HG02678 (cell line): ENCODE data around the gene MCTP2.
A peak's percentile ranks its signal among the peaks of the same experiment; 100 is the strongest.

Source experiments
- ATAC-seq: cut with Tn5 transposase; IDR thresholded peaks from one replicate; pipeline ENCODE4 v1.9.1; 2021; ENCODE audit warnings: mild to moderate bottlenecking, moderate library complexity; ENCODE audit not compliant: unreplicated experiment

The MCTP2 gene, protein sequence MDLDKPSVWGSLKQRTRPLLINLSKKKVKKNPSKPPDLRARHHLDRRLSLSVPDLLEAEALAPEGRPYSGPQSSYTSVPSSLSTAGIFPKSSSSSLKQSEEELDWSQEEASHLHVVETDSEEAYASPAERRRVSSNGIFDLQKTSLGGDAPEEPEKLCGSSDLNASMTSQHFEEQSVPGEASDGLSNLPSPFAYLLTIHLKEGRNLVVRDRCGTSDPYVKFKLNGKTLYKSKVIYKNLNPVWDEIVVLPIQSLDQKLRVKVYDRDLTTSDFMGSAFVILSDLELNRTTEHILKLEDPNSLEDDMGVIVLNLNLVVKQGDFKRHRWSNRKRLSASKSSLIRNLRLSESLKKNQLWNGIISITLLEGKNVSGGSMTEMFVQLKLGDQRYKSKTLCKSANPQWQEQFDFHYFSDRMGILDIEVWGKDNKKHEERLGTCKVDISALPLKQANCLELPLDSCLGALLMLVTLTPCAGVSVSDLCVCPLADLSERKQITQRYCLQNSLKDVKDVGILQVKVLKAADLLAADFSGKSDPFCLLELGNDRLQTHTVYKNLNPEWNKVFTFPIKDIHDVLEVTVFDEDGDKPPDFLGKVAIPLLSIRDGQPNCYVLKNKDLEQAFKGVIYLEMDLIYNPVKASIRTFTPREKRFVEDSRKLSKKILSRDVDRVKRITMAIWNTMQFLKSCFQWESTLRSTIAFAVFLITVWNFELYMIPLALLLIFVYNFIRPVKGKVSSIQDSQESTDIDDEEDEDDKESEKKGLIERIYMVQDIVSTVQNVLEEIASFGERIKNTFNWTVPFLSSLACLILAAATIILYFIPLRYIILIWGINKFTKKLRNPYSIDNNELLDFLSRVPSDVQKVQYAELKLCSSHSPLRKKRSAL

GRCh38 chr15:94230883-94231722 is at the start of gene MCTP2:
Gene MCTP2, plus strand, starts transcription at chr15:94231561. Its CDS starts 66,705 bp downstream, at chr15:94298266.
- peak; percentile 66 for ATAC-seq

GRCh38 chr15:94182883-94183282 is 48.5 kb upstream of the MCTP2 start:
- ATAC-seq = no peak

DNA sequence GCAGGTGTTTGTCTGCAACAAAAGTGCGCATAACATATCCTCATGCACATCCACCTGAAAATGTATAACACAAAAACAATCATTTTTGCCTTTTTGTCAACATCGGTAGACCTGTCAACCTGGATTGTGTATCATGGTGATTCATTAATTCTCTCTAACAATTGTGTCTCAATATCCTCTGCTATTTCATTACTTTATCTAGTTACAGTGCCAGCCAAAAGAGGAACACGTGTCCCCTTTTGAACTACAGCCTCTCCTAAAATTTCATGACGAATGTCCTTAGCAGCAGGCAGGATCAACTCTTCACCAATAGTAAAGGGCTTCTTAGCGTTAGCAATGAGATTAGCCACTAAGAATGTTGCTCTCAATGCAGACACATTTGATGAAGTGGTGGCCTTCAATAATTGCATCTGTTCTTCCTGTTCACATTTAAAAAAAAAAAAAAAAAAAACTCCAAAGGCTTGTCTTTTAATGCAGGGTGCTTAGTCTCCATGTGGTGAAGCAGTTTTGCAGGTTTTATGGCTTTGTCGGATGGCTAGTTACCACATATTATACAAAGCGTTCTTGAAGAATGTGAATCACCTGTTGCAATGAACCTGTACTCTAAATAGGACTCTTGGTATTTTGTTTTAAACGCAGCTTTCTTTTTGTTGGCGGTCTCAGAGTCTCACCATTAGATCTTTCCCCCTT is 45.7 kb upstream of the MCTP2 start:
- ATAC-seq = no peak

GRCh38 chr15:94186770-94187331 is 44.5 kb upstream of the MCTP2 start:
- no peak for ATAC-seq

- ATAC-seq = no peak
Measured at GRCh38 chr15:94193906-94194305, 37.5 kb upstream of the MCTP2 start.

GRCh38 chr15:94196531-94196930 is 34.8 kb upstream of the MCTP2 start:
- ATAC-seq = no peak

GRCh38 chr15:94198633-94199032 is 32.7 kb upstream of the MCTP2 start:
- no peak for ATAC-seq

- ATAC-seq = no peak
Measured at GRCh38 chr15:94199725-94200124, 31.6 kb upstream of the MCTP2 start.

GRCh38 chr15:94203306-94203705 is 28.1 kb upstream of the MCTP2 start:
- ATAC-seq = no peak

DNA sequence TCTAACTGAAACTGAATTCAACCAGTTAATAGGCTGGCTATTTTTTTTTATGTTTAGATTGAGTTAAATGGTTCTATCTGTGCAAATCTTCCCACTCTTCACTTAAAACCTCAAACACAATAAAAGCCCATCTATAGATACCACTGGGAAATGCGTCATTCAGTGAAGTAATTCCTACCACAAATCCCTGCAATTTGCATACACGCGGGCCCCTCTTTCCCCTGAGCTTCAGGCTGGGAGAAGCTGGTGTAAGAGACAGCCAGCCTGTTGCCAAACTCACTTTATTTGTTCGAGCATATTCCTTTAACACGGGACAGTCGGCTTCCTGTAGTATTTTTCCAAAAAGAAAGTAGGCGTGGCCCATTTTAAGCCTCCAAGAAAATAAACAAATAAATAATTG is 26.0 kb upstream of the MCTP2 start:
- ATAC-seq = no peak

GRCh38 chr15:94206463-94207167 is 24.7 kb upstream of the MCTP2 start:
- no peak for ATAC-seq

- ATAC-seq = no peak
Measured at GRCh38 chr15:94212291-94212690, 19.1 kb upstream of the MCTP2 start.

- no peak for ATAC-seq
Measured at GRCh38 chr15:94225616-94226015, 5.7 kb upstream of the MCTP2 start.

DNA sequence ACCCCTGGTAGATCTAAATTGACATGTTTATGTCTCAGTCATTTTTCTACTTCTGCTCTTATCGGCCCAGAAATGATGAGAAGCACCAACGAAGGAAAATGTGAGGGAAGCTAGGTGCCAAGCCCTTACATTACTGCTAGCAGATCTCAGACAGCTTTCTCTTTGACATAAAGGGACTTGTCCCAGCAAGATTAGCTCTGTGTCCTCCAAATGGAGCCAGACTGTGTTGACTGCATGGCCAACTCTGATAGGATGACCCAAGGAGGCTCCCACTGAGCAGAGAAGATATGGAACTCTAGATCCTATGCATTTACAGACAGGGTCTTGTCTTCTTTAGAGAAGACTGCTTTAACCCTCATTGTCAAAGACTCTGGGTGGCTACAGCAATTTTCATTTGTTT is 2.8 kb upstream of the MCTP2 start:
- ATAC-seq = no peak

- ATAC-seq = peak; percentile 49
Measured at GRCh38 chr15:94229591-94230369, 1.6 kb upstream of the MCTP2 start.

GRCh38 chr15:94230431-94230882 is 904 bp upstream of the MCTP2 start:
- no peak for ATAC-seq

DNA sequence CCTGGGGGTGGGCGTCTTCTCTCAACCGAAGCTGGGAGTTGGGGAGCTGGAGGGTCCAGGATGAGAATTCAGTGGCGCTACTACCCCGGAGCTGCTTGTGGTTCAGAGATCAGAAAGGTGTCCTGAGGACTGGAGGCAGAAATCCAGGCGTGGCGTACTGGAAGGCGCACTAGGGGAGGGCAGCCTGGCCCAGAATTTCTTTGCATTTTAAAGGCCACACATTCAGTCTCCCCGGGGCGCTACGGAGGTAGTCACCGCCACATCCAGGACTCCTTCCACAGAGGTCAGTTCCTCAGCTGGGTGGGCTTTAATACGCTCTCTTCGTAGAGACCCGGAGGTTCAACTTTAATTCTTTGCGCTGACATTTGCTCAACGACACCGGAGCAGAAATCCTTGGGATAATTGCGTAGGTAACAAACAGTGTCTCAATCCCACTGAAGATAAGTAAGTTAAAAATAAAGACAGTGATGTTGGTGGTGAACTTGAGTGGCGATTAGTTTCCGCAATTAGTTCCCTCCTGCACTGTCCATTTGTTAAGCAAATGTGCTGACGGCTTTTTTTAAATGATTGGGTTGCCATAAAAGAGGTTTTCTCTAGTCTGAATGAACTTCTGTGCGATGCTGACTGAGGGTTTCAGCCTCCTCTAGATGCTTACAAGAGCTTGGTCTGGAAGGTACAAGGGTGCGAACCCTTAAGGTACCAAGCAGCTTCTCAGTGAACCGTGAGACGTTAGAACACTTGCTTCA is 535 bp downstream of the MCTP2 start:
- ATAC-seq = peak; percentile 14

- no peak for ATAC-seq
Measured at GRCh38 chr15:94233441-94233840, 2.1 kb downstream of the MCTP2 start.
